GM19043 (cell line): ENCODE data around the gene RNF224.
"Not testable (repeated sequence)": the region's sequence is repeated elsewhere in the genome, so short reads cannot be mapped to it uniquely, and the experiment has no call there.

Experiments
- ATAC-seq: cut with Tn5 transposase; IDR thresholded peaks from one replicate; pipeline ENCODE4 v1.9.1; 2021; ENCODE audit warnings: low read depth; ENCODE audit not compliant: unreplicated experiment

RNF224 gene

GRCh38 chr9:137251490-137252268 is 24.4 kb downstream of the RNF224 start:
- no peak for ATAC-seq

DNA sequence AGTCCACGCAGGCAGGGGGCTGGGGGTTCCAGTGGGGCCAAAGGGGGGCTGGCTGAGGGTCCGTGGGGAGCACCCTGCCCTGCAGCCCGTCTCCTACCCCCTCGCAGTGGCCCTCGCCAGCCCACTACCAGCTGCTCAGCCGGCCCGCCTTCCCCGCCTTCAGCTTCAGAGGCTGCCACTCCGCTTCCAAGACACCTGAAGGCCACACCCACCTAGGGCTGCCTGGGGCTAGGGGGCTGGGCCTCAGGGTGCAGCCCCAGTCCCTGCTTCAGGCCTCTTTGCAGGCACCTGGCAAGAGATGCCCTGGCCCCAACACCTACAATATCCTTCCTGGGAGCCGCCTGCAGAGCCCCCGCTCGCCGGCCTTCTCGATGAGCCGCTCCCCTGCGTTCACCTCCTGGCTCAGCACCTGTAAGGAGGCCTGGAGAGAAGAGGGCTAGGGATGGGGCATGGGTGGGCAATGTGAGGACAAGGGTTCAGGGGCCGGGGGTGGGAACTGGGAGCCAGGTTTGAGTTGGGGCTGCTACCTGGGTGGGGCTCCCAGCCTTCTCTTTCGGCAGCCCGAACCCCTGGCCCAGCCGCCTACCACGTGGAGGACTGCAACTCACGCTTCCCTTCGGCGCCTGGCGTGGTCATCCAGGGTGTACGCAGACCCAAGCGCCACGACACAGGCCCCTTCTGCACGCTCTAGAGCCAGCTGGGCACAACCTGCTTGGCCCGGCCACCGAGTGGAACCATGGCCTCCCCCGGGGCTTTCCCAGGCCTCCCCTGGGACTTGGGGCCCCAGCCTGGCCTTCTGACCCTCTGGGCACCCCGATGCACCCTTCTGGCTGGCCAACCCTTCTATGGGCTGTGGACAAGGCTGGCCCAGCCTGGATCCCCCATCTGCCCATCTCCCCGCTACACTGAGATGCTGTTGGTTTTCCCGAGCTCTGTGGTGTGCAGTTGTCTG is 25.5 kb downstream of the RNF224 start:
- ATAC-seq = no peak

DNA sequence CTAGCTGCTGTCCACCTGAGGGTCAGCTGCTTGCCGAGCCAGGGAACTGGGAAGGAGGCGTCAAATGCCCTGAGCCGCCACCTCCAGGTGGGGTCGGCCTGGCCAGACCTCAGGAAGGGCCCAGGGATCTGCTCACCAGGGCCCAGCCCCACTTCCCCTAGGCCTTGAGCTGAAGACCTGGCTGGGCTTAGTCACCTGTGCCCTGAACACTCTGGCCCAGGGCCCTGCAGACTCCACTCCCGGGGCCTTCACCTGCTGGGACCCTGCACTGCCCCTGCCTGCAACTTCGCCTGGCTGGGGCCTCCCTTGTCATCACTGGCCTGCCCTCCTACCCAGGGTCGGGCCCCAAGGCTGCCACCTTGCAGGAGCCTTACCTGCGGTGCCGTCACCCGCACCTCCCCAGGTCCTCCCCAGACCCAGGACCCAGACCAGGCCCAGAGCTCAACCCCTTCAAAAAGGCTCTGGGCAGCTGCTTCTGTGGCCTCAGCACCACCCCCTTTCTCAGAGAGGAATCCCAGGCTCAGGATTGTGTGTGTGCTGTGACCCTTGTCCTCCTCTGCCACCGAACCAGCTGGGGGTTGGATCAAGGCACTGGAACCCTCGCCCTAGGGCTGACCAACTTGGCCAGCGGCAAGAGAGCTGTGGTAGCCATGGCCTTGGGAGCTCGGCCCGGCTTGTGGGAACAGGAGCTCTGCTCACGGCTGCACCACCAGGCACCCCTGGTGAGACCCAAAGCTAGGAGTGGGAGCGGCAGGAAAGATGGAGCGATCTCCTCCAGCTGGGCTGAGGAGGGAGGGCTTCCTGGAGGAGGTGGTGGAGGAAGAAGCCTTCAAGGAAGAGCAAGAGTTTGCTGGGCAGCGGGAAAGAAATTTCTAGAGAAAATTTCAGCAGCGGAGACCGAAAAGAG is 26.7 kb downstream of the RNF224 start:
- ATAC-seq = no peak

DNA sequence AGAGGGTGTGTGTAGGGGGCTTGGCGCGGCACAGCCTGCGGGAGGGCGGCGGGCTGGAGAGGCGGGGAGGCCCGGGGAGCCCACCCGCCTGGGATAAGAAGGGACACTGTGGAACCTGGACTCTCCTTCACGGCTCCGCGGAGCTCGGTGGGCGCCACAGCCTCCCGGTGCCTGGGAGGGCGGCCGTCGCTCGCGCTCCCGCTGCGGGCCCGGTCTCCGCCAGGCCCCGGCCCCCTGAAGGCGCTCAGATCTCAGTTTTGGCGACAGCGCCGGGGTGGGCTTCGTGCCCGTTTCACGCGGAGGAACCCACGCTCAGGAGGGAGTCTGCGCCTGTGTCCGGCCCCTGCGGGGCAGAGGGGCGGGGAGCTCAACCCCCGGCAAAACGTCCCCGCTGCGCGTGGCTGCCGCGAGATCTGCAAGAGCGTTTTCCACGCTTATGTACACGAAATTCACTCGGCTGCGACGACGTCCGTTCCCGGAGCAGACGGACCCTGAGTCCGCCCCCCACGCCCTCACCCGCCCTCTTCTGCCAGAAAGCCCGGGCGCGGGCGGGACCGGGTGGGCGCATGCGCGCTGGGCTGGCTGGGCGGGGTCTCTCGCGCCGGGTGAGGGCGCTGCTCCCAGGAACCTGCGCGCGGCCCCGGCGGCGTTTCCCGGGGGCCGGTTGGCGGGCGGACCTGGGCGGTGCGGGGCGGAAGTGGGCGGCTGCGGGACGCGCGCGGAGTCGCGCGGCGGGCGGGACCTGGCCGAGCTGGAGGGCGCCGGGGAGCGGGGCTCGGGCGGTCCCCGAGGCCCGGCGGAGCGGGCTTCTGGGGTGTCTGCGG is 27.5 kb downstream of the RNF224 start, which contains the start of gene NELFB:
NELFB (plus strand) TSS at position 704 of the 824 bp plus-strand sequence.
- peak; percentile 79 for ATAC-seq

DNA sequence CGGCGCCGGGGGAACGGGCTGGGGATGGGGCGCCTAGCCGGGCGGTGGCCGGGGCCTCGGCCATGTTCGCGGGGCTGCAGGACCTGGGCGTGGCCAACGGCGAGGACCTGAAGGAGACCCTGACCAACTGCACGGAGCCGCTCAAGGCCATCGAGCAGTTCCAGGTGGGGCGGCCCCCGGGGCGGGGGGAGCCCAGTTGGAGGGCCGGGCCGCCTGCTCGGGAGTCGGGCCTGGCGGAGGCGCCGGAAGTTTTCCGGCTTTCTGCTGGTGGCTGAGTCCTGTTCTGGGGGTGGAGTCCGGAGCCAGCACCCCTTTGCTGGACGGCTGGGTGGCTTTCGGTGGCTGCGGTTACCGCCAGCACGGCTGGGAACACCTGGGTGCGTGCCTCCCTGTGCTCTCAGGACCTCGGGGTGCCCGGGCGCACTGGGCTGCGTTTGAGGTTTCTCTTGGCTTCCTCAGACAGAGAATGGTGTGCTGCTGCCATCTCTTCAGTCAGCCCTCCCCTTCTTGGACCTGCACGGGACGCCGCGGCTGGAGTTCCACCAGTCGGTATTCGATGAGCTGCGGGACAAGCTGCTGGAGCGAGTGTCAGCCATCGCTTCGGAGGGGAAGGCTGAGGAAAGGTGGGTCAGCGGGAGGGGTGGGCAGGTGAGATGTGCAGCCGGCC is 28.3 kb downstream of the RNF224 start:
- peak; percentile 5 for ATAC-seq

DNA sequence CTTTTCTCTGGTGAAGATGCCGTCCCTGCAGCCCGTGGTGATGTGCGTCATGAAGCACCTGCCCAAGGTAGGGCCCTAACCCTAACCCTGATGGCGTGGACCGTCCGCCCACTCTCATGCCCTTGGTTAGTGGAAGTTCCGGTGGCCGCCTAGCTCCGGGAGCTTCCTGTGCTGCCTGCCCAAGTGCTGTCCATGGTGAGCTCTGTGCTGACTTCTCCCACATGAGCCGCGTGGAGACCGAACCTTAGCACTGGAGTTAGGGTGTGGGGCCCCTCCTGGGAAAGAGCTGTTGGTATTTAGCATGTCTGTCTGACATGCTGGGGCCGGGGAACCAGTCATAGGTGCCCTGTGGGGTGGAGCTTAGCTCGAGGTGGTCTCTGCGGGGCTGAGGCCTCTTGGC is 29.1 kb downstream of the RNF224 start:
- no peak for ATAC-seq

- no peak for ATAC-seq
Measured at GRCh38 chr9:137256856-137257255, 29.6 kb downstream of the RNF224 start.

GRCh38 chr9:137262173-137262908 is 35.0 kb downstream of the RNF224 start:
- ATAC-seq = not testable (repeated sequence)

DNA sequence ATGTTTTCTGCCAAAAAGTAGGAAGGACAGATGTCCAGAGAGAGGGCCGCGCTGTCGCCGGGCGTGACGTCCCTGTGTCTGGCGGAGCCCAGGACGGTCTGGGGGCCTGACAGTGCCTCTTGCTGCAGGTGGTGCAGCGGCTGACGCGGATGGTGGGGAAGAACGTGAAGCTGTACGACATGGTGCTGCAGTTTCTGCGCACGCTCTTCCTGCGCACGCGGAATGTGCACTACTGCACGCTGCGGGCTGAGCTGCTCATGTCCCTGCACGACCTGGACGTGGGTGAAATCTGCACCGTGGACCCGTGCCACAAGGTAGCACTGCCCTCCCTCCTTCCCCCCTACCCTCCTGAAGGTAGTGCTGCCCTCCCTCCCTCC is 35.6 kb downstream of the RNF224 start:
- ATAC-seq = no peak

DNA sequence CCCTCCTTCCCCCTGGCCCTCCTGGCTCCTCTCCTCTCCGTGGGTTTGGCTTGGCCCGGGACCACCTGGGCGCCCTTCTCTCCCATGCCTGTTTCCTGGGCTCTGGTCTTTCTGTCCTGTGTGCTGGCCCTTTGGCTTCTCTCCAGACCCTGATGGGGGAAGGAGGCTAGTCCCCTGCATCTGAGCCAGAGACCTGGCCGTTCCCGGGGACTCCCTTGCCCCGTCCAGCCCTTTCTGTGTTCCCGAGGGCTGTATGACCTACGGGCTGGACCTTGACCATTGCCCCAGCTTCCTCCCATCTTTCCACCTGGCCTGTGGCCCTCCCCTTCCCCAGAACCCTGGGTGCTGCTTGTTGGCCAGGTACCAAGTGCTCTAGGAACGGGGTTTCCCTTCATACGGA is 36.2 kb downstream of the RNF224 start:
- ATAC-seq = no peak

GRCh38 chr9:137264067-137264466 is 36.8 kb downstream of the RNF224 start:
- ATAC-seq = no peak

DNA sequence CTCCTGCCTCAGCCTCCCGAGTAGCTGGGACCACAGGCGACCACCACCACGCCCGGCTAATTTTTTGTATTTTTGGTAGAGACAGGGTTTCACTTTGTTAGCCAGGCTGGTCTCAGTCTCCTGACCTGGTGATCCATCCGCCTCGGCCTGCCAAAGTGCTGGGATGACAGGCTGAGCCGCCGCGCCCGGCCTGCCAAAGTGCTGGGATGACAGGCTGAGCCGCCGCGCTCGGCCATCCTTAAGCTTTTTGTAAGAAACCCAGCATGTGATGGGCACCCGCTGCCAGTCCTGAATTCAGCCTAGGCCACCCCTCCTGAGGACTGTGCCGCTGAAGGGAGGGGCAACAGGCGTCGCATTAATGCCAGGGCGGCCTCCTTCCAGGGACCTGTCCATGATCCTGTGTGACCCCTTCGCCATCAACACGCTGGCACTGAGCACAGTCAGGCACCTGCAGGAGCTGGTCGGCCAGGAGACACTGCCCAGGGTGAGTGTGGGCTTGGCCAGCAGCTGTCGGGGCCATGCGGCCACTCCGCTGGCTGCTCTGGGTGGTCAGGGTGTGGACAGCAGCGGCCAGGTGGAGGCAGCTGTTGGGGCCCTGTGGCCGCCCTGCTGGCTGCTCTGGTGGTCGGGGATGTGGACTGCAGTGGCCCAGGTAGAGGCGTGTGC is 38.3 kb downstream of the RNF224 start:
- ATAC-seq = no peak

DNA sequence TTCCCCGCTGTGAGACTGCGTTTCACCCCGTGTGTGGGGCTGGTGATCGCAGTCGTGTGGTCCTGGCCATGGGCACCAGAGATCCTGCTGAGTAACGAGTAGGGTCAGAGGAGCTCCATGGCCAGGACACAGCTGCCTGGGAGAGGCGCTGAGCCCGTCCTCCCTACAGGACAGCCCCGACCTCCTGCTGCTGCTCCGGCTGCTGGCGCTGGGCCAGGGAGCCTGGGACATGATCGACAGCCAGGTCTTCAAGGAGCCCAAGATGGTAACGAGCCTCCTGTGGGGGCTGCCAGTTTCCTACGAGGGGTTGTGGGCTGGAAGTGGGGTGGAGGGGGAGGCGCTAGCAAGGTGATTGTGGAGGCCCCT is 38.8 kb downstream of the RNF224 start:
- no peak for ATAC-seq

DNA sequence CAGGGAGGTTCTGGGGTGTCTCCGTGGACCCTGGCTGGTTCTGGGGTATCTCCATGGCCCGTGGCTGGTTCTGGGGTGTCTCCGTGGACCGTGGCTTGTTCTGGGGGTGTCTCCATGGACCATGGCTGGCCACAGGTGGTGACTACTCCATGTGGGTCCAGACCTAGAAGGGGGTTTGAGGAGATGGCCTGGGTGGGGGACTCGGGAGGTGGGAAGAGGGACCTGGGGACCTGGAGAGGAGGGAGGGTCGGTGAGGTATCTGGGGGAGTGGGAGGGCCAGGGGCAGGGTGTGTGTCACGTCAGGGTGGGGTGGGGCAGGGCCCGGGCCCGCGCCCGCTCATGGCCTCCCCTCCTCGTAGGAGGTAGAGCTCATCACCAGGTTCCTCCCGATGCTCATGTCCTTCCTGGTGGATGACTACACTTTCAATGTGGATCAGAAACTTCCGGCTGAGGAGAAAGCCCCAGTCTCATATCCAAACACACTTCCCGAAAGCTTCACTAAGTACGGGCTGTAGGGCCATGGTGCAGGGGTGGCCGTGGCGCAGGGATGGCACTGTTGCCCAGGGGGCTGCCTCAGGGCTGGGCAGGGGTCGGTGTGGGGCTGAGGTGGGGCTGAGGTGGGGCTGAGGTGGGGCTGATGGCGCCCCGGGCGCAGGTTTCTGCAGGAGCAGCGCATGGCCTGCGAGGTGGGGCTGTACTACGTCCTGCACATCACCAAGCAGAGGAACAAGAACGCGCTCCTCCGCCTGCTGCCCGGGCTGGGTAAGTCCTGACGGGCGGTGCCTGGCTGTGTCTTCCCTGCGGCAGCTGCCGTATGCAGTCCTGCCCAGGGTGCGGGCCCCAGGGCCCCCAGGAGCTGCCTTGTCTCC is 39.5 kb downstream of the RNF224 start:
- no peak for ATAC-seq

GRCh38 chr9:137267933-137268355 is 40.6 kb downstream of the RNF224 start:
- no peak for ATAC-seq

DNA sequence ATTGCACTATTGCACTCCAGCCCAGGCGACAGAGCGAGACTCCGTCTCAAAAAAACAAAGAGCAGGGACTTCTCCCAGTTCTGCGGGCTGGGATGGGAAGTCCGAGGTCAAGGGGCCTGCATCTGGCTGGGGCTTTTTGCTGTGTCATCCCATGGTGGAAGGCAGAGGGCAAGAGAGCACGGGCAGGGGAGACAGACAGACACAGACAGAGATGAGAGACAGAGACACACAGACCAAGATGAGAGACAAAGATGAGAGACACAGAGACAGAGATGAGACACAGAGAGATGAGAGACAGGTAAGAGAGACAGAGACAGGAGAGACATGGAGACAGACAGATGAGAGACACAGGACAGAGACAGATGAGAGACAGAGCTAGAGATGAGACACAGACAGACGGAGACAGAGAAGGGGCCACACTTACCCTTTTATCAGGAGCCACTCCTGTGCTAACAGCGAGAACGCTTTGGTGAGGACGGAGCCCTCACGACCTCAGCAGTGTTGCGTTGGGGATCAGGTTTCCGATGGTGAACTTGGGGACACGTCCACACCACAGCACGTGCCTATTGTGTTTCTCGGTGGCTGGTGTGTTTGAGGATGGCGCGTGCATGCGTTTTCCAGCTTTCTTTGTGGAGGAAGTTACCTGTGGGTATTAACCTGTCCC is 41.4 kb downstream of the RNF224 start:
- ATAC-seq = no peak
